ENCODE measurements around the gene RBM19.

The RBM19 gene

DNA sequence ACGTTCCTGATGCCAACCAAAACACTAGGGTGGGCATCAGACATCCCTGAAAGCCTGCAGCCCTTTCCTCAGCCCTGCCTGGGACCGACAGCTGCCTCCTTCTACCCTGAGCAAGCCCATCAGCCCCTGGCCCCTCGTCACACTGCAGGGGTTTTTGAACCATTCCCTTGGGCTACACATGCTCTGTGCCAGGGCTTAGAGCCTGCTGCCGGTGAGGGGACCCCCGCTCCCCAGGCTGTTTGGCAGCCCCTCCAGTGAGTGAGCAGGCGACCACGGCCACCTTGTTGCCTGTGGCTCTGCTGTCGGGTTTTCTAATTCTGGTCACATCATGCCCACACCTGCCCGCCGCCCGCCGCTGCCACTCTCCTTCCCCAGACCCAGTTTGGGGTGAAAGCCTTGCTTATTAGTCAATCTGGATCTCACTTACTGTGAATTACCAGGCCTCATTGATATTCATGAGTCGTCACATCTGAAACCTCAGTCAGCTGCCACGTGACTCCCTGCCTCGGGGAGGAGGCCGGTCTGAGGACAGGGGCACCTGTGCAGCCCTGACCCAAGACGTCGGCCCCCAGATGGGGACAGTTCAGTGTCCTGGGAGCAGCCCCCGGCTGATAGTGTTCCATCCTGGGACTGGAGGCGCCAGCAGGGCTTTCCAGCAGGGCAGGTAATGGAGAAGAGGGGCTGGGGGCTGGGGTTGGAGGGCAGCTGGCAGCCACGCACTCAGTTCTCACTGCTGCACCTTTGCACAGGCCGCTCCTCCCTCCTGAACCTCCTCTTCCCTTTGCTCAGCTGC is 163.0 kb downstream of the RBM19 start:
- DNase-seq (ENCODE audit: low read depth), result no peak

DNA sequence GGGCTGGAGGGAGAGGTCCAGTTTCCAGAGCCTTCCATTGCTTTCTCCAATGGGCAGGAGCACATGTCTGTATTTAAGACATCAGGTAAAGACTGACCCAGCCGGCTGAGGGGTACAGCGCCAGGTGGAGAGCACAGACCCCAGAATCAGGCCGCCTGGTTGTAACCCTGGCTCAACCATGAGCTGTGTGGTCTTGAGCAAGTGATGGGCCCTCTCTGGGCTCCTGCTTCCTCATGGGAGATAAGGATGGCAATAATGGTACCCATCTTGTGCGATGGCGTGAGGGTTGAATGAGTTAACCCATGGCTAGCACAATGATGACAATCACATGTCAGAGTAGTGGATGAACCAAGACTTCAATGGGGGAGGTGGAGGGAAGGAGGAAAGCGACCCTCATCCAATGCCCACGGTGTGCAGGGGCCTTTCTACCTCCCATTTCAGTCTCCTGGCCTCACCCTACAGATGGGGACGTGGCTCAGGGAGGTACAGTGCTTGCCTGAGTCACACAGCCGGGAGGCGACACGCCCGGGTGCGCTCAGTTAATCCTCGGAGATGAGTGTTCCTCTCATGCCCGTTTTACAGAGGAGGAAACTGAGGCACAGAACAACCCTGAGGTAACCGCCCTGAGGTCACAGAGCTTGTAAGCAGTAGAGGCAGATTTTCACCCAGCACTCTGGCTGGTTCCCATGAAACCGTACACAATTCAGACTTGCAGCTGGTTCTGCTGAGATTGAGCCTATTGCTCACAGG is 163.9 kb downstream of the RBM19 start:
- DNase-seq (ENCODE audit: low read depth), result no peak

- DNase-seq (ENCODE audit: low read depth), result no peak
These were observed 165.9 kb downstream of the RBM19 start for GRCh38 chr12:113800201-113800600.

GRCh38 chr12:113798552-113798951 is 167.6 kb downstream of the RBM19 start:
- no peak for DNase-seq (ENCODE audit: low read depth)

DNA sequence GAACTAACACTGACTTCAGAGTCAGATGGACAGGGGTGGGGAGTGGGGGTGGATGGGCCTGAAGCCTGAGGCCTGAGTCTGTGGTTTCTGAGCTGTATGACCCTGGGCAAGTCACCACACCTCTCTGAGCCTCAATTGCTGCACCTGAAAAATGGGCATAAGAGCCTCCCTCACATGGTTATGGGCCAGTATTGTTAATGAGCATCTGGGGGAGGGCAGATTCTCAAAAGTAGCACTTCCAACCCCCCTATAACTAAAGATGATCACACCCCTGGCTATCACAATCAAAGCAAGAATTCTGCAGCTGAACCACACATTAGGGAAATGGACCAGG is 168.6 kb downstream of the RBM19 start:
- no peak for DNase-seq (ENCODE audit: low read depth)

DNA sequence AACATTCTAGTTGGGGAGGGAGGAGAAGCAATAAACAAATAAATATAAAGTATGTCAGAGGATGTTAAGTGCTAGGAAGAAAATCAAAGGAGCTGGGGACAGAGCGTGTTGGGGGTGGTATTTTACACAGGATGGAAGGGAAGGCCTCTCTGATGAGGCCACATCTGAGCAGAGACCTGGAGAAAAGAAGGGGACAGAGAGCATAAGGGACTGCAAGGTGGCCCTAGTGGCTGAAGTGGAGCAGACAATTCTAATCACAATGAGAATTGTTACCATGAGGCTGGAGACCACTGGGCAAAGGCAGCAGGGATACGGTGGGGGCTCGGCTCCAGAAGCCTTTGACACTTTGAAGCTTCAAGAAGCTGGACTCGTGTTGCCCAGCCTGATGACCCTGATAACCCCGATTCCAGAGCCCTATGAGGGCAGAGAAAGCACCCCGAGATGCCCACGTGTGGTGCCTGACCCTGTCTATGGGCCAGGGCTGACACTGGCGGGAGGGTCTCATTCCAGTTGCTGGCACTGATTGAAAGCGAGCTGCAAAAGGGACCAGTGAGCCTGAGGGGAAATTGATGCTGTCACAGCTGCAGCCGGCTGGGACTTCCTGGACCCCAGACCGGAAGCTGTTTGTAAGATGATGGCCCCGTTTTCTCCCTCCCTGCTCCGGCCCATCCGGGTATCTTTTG is 169.1 kb downstream of the RBM19 start:
- DNase-seq (ENCODE audit: low read depth), result no peak

- no peak for DNase-seq (ENCODE audit: low read depth)
These were observed 169.9 kb downstream of the RBM19 start for GRCh38 chr12:113796066-113796827.

- DNase-seq (ENCODE audit: low read depth), result no peak
These were observed 170.7 kb downstream of the RBM19 start for GRCh38 chr12:113795445-113795844.

DNA sequence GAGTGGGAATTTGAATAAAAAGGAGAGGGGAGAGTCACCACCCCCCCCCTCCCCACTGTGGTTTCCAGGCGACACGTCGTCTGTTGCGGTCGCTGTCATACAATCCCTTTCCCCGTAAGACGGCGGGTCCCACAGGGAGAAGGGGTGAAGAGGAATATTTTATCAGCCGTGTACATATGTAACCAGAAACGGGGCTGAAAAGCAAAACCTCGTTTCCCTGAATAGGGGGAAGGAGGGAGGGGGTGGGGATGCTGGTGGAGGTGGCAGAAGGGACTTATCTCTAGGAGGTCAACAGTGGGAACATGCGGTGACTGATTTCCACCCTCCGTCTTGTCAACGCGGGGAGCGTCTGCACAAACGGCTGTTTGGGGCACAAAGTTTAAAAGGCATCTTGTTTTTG is 171.4 kb downstream of the RBM19 start:
- DNase-seq (ENCODE audit: low read depth), result peak; percentile 58

GRCh38 chr12:113793250-113793649 is 172.9 kb downstream of the RBM19 start:
- DNase-seq (ENCODE audit: low read depth), result no peak

DNA sequence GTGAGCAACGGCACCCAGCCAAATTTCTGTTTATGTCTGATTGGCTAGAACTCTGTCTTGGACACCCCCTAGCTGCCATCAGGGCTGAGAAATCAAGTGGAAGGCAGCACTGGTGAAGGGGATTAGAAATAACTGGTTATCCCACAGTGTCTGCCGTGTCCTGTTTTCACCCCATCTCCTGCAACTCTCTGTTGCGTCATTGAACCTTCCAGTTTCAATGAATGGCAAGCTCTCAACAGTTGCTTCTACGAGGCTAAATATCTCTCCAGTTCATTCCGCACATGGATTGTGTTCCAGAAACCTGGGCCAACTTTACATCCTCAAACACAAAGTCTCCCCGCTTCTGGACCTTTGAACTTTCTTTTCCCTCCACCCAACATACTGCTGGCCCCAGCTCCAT is 173.7 kb downstream of the RBM19 start:
- no peak for DNase-seq (ENCODE audit: low read depth)

GRCh38 chr12:113788020-113788856 is 177.9 kb downstream of the RBM19 start:
- no peak for DNase-seq (ENCODE audit: low read depth)

- DNase-seq (ENCODE audit: low read depth), result no peak
These were observed 180.0 kb downstream of the RBM19 start for GRCh38 chr12:113786107-113786506.

- DNase-seq (ENCODE audit: low read depth), result no peak
These were observed 182.3 kb downstream of the RBM19 start for GRCh38 chr12:113783811-113784210.

DNA sequence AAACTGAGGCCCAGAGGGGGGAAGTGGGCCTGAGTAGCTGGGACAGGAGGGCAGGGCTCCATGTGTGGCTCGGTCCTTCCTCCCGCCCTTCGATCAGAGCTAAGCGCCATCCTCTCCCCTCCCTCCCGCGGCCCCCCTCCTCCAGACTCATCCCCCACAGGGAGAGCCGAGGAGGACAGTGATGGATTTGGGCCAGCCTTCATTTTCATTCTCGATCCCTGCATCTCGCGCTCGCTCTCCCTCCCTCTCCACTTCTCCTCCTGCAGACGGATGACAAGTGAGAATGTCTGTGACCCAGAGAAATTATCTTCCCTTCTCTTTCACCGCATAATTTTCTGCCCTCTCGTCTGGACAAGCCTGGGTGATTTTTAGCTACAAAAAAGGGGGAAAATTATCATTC is 183.3 kb downstream of the RBM19 start:
- no peak for DNase-seq (ENCODE audit: low read depth)

GRCh38 chr12:113781415-113782198 is 184.5 kb downstream of the RBM19 start:
- DNase-seq (ENCODE audit: low read depth), result no peak

GRCh38 chr12:113779774-113780173 is 186.4 kb downstream of the RBM19 start:
- no peak for DNase-seq (ENCODE audit: low read depth)

DNA sequence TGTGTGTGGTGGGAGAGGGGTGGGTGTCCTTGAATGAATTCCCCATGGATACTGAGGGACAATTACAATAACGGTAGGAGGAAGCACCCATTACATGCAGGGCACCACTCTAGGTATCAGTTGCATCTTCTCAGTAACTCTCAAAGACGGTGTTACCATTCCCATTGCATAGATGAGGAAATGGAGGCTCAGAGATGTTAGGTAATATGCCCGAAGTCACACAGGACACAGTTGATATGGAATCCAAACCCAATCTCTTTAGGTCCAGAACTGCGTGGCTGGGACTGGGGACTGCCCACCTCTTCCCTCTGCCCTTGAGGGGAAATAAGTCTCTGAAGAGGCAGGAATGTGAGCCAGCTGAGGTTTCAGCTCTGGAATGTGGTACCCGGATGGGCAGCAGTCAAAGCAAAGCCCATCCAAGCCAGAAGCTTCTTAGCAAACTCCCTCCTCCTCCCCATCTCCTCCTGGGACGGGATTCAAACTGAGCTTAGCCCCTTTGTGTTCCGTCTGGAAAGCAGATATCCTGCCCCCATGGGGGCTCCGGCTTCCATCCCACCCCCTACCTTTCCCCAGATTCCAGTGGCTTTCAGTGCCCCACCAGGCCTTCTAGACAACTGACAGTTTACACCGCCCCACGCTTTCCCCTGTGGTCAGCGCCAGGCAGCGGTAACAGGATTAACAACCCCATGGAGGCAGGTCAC is 187.5 kb downstream of the RBM19 start:
- DNase-seq (ENCODE audit: low read depth), result no peak

DNA sequence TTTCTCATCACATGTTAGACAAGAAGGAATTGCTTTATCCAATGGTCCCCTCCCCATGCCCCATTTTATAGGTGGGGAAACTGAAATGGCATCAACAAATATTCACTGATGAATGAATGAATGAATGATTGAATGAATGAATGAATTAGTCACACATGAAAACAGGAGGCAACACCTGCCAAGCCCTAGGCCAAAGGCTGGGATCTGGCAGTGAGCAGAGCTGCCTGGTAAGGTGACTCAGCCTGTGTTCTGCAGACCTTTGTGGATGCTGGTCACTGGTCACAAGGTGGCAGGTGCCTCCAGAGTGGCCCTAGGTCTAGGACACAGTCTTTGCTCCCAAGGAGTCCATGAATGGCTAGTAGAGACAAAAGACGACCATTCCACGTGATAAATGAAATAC is 188.4 kb downstream of the RBM19 start:
- no peak for DNase-seq (ENCODE audit: low read depth)

DNA sequence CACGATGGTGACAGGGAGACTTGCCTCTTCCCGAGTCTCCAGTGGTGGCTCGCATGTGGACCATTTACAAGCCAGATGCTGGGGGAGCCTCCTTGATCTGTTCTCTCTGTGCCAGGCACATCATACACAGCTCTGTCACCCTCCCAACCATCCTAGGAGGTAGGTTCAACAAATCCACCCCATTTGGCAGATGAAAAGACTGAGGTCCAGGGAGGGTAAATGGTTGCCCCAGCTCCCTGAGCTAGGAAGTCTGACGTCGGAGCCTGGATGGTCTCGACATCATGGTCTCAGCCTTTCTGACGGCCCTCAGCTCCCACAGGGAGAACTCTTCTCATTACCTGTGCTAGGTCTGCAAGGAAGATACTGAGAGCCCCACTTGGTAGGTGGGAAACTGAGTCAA is 189.6 kb downstream of the RBM19 start:
- DNase-seq (ENCODE audit: low read depth), result no peak

Data from CMK (cell line).